GM18870 (cell line): ENCODE data around the gene NLRP1.

Experiments
- ATAC-seq: cut with Tn5 transposase; IDR thresholded peaks from one replicate; pipeline ENCODE4 v1.9.1; 2021; ENCODE audit warnings: moderate library complexity; ENCODE audit not compliant: unreplicated experiment

The NLRP1 gene

DNA sequence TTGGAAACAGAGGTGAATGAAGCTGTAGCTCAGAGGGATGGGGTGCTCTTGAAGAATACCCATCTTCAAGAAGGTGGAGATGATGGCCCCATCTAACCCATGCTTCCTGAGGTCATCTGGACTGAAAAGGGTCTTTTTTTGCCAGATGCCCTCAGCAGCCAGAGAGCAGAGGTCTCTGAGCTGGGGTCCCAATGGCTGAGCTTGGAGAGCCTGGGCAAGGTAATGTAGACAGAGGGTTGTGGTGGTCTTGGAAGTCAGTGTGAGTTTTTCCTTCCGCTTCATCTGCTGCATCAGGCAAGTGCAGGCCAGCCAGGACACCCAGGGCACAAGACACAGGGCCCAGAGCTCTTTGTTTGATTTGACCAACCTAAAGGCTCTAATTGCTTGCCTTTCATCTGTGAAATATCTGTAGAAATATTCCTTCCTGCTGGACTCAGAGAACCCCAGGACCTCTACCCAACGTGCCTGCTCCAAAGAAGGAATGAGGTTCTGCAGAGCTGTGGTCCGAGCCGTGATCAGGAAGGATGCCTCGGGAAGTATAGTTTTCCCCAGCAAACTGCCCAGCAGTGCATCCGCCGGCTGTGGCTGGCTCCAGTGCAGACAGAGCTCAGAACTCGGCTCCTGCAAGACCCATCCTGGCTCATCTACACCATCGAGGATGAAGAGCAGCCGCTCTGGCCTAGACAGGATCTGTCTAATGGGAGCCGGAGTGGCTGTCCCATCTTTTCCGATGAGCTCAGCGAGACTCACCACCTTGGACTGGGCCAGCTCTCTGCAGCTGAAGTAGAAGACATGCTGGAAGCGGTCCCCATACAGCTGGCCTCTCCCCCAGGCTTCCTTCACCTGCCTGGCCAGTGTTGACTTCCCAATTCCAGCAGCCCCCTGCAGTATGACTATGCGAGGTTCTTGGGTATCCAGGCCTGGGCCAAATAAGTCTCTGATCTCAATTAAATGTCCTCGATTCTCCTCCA lies 25.2 kb downstream of the NLRP1 start:
- ATAC-seq: no peak

DNA sequence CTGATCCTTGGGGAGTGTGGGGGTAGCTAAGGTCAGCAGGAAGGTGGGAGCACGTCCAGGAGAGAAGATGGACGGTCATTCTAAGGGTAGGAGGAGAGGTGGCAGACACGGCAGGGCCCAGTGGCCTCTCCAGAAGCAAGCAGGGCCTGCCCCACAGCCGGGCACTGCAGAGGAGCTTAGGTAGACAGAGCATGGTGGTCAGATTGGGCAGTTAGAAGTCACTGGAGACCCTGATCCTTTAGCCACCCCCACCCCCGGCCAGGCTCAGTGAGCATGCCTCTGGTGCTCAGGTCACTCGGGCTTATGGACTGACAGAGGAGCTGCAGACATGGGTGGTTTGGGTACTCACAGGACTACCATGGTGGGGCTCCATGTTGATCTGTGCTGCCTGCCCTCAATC lies 26.3 kb downstream of the NLRP1 start:
- no peak for ATAC-seq

DNA sequence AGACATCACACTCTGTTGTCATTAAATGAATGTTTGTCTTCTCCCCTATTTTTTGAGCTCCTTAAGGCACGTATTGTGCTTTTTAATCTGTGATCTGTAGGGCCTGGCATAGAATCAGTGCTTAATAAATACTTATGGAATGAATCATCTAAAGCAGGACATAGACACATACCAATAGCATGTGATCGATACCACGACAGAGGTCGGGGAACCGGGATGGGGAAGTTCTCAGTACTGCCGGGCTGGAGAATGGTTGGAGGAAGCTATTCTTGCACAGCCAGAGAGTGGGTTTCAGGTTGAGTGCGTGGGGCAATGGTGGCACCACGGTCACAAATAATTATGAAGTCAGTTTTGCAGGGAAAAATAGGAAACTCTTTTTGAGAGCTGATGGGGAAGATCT lies 26.8 kb downstream of the NLRP1 start:
- ATAC-seq: no peak

DNA sequence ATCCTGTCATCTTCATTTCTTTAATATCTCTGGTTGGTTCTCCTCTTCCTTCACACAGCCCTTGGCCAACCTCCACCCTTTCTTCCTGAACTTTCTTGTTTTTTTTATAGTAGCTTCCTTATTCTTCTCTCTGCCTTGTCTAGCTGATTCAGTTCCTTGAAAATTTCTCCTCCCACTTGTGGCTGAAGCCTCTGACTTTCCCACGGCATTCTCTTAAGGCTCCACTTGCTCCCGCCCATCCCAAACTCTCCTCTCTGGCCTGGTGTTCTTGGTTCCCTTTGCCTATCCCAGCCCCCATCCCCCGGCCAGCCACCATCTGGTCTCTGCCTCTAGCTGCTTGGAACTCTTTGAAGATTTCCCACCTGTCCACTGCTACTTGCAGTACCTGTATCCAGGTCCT lies 29.1 kb downstream of the NLRP1 start:
- ATAC-seq: no peak

GRCh38 chr17:5553479-5553878 lies 30.8 kb downstream of the NLRP1 start:
- ATAC-seq: no peak

DNA sequence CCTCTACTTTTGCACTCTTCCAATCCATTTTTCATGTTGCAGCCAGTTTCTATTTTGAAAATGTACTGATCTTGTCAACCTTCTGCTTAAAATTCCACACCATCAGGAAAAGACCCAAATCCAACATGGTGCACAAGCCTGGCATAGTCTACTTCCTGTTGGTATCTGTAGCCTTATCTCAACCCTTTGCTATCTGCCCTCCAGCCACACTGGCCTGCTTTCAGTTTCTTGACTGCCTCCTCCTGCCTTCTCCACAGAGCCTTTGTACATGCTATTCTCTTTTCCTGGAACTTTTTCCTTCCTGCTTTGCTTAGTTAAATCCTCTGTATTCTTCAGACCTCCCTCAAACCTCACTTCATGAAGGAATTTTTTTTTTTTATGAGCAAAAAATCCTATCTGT lies 31.5 kb downstream of the NLRP1 start:
- no peak for ATAC-seq

DNA sequence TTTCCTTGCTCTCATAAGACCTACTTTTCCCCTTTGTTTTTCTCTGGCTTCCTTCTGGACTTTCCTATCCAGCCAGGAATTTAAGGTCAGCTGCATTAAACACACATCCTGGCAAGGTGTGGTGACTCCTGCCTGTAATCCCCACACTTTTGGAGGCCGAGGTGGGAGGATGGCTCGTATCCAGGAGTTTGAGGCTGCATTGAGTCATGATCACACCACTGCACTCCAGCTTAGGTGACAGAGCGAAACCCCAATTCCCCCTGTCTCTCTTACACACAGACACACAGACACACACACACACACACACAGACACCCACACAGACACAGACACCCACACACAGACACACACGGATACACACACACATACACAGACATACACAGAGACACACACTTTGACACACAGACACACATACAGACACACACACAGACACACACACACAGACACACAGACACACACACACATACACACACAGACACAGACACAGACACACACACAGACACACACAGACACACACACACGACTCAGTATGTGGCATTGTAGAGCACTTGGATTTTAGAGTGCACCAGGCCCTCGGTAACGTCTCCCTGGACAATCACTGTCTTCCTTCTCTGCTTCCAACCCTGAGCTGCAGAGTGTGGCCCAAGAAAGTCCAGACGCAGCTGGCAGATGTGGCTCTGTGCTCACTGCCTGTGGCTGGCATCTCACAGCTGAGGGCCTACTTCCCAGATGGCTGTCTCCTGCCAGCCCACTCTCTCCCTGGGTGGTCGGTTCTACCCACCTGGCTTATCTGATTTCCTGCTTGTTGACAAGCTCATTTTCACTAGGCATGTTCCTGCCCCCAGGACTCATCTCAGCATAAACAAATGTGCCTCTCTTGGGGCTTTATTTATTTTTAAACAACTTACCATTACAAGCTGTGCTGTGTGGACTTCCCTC lies 39.0 kb downstream of the NLRP1 start:
- ATAC-seq: no peak

- no peak for ATAC-seq
Measured at GRCh38 chr17:5544115-5544514, 40.2 kb downstream of the NLRP1 start.

DNA sequence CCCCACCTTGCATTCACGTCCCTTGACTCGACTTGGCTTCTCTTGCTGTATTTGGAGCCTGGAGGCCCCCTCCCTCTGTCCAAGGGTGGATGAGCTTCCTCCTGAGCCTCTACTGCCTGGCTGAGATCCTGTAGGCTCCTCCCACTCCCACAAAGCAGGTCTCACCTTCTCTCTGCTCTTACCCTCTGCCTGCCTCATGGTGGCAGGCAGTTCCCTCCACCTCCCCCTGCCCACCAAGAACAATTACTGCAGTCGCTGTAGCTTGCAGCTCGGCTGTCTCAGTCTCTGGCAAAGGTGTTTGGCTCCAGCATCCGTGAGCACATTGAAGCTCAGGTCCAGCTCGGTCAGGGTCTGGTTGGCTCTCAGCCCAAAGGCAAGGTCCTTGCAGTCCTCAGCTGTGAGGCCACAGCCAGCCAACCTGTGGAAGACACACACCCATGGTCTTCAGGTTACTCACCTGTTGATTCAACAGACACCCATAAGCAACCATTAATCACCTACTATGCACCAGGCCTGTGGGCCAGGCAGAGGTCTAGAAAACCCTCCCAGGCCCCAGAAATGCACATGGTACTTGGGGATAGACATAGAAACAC lies 42.6 kb downstream of the NLRP1 start:
- ATAC-seq: no peak

GRCh38 chr17:5540321-5540720 lies 44.0 kb downstream of the NLRP1 start:
- no peak for ATAC-seq

- no peak for ATAC-seq
Measured at GRCh38 chr17:5539286-5539685, 45.0 kb downstream of the NLRP1 start.

GRCh38 chr17:5536866-5537650 lies 47.3 kb downstream of the NLRP1 start:
- ATAC-seq: no peak

DNA sequence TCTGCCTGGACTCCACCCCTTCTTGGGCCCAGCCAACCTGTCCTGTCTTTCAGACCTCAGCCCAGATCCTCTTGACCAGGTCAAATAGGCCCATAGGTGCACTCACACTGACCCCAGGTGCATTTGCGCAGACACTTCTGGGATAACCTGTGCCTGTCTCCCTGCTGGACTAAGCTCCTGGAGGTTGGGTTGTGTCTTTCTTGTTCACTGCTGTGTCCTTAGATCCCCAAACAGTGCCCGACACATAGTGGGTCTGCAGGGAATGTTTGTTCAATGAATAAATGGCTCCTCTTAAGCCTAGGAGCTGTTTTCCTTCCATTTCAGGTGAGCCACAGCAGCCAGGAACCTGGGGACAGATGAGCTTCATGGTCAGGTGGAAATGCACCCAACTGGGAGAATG lies 48.9 kb downstream of the NLRP1 start:
- ATAC-seq: no peak

DNA sequence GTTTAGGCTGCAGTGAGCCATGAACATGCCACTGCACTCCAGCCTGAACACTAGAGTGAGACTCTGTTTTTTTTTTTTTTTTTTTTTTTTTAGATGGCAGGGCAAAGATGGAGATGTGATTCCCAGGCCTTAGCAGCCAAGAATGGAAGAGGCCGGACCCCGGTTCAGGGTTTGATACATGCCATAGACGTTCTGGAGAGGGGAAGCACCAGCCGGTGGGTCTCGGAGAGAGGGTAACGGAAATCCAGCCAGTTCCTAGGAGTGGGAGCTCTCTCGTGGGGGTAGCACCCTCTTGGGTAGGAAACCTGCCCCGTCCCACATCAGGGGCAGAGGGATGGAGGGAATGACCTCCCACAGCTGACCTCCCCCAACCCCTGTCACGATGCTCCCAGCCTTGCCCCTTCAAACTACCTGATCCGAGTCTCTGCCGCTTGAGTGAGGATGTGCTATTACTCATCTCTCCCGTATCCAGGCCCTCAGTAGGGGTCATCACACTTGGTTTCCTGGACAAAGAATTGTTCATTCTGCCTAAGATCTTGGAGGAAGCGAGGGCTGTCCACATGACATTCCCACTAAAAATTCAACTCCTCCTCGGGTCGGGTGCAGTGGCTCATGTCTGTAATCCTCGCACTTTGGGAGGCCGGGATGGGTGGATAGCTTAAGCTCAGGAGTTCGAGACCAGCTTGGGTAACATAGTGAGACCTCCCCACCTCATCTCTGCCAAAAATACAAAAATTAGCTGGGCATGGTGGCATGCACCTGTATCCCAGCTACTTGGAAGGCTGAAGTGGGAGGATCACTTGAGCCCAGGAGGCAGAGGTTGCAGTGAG lies 50.6 kb downstream of the NLRP1 start:
- no peak for ATAC-seq

- ATAC-seq: no peak
Measured at GRCh38 chr17:5532581-5532980, 51.7 kb downstream of the NLRP1 start.

GRCh38 chr17:5531085-5531418 lies 53.3 kb downstream of the NLRP1 start:
- ATAC-seq: no peak

GRCh38 chr17:5530265-5531084 lies 53.8 kb downstream of the NLRP1 start:
- ATAC-seq: no peak

GRCh38 chr17:5527601-5528250 lies 56.6 kb downstream of the NLRP1 start:
- ATAC-seq: no peak
